Natural killer cell (primary cell): ENCODE data around the gene HK3. TPM values are rescaled to one million over a fixed set of nuclear protein-coding genes. Genes with fewer than 3 reads are reported as not detected.
"Not testable (repeated sequence)": the region's sequence is repeated elsewhere in the genome, so short reads cannot be mapped to it uniquely, and the experiment has no call there.

Experiments used
- ATAC-seq, 3 donors: fragments of 150-1000 bp in 2 of 3; fragments of 200-7000 bp in 1 of 3; cut with Tn5 transposase; 1 replicate in 1 of 3; 2 replicates in 2 of 3; pipeline ENCODE4 v1.10.0; 2021; ENCODE audit warnings: mild to moderate bottlenecking in 2 of 3, moderate library complexity in 2 of 3
- DNase-seq, 2 donors: peaks; one replicate each; pipeline versions ENCODE4 v3.0.0 to v3.0.0-alpha.2; 2013 to 2021; ENCODE audit warnings: mixed read lengths in 1 of 2
- H3K27ac ChIP-seq: one replicate; pipeline ENCODE4 v1.5.1; 2013; ENCODE audit warnings: mild to moderate bottlenecking, low read length
- H3K27me3 ChIP-seq: one replicate; pipeline ENCODE4 v1.6.1; 2013; ENCODE audit warnings: low read length; ENCODE audit not compliant: control insufficient read depth, insufficient read depth
- H3K36me3 ChIP-seq: one replicate; pipeline ENCODE4 v1.6.1; 2013; ENCODE audit warnings: low read length; ENCODE audit not compliant: control insufficient read depth, insufficient read depth
- H3K4me1 ChIP-seq: one replicate; pipeline ENCODE4 v1.6.1; 2013; ENCODE audit warnings: low read length; ENCODE audit not compliant: control insufficient read depth, insufficient read depth
- H3K4me3 ChIP-seq: one replicate; pipeline ENCODE4 v1.5.1; 2013; ENCODE audit warnings: low read length
- H3K9me3 ChIP-seq: one replicate; pipeline ENCODE4 v1.6.1; 2013; ENCODE audit warnings: low read length; ENCODE audit not compliant: control insufficient read depth, insufficient read depth
- H3K27ac Mint-ChIP-seq, 2 donors: one replicate each; pipeline ENCODE4 v1.8.0; 2022; ENCODE audit warnings: mild to moderate bottlenecking in 2 of 2, mixed read lengths in 2 of 2, moderate library complexity in 1 of 2
- H3K27me3 Mint-ChIP-seq, 2 donors: one replicate each; pipeline ENCODE4 v1.8.0; 2022; ENCODE audit warnings: low read depth in 2 of 2, mixed read lengths in 2 of 2
- H3K36me3 Mint-ChIP-seq: one replicate; pipeline ENCODE4 v1.8.0; 2022; ENCODE audit warnings: mixed read lengths
- H3K4me1 Mint-ChIP-seq, 2 donors: one replicate each; pipeline ENCODE4 v1.8.0; 2022; ENCODE audit warnings: mixed read lengths in 2 of 2
- H3K4me3 Mint-ChIP-seq: one replicate; pipeline ENCODE4 v1.8.0; 2022; ENCODE audit warnings: mild to moderate bottlenecking, moderate library complexity, mixed read lengths
- H3K9me3 Mint-ChIP-seq, 2 donors: one replicate each; pipeline ENCODE4 v1.8.0; 2022; ENCODE audit warnings: mixed read lengths in 2 of 2
- CTCF ChIP-seq: fragments of 200-600 bp; IDR thresholded peaks from one replicate; pipeline ENCODE4 v1.8.0; 2022; ENCODE audit warnings: antibody characterized with exemption
- WGBS: methylation state at CpG from one replicate; pipeline ENCODE4 v1.1.7; 2013; ENCODE audit warnings: missing lambda C conversion rate; ENCODE audit not compliant: insufficient coverage; 5-methylcytosine and 5-hydroxymethylcytosine counted together
- intact Hi-C: fragments of 100-400 bp; cut with micrococcal nuclease; formaldehyde crosslinking; loops from one replicate; pipeline ENCODE4 v1.14.2; 2022
- total RNA-seq, 4 donors: library from RNA; stranded (reverse); fragments of 120-200 nt in 1 of 4; gene quantifications; one replicate each; pipeline versions ENCODE4 v1.2.3 to v1.2.4, GENCODE V29; 2013 to 2022

HK3 gene
- total RNA-seq, 3 donors from 2014 or later (not counting 1 experiment from before 2014, with no cell fraction given), result 6.6 to 56.1 (median 26.2) TPM

- Mint-ChIP-seq H3K36me3 (no peaks in the 10 kb centered on the region), H3K27ac (peak overlapping the region in 1 of 2 donors; percentile 18), H3K4me1 (peaks cover 19 to 37% of the 10 kb centered on the region in 2 donors), H3K9me3 (peaks cover 0 to 6% of the 10 kb centered on the region in 2 donors), H3K27me3 (peaks cover 9 to 13% of the 10 kb centered on the region in 2 donors), H3K4me3 (no peak overlapping the region)
- H3K27me3 ChIP-seq, result peaks cover 10% of the 10 kb centered on the region
- H3K27ac ChIP-seq, result no peak overlapping the region
- intact Hi-C loops, result no loop called here
- H3K9me3 ChIP-seq, result peaks cover 15% of the 10 kb centered on the region
- DNase-seq, result no peak
- TF ChIP-seq CTCF, result no peak
- no peaks in the 10 kb centered on the region for H3K36me3 ChIP-seq
- H3K4me3 ChIP-seq, result no peak overlapping the region
- 75% methylated on average over 17 of the region's 17 CpGs for WGBS
- ATAC-seq, result no peak
- peaks cover 37% of the 10 kb centered on the region for H3K4me1 ChIP-seq
Measured at GRCh38 chr5:176875014-176875550, 24.1 kb downstream of the HK3 start.

- Mint-ChIP-seq H3K27me3 (peaks cover 9 to 13% of the 10 kb centered on the region in 2 donors), H3K9me3 (peaks cover 0 to 6% of the 10 kb centered on the region in 2 donors), H3K4me3 (no peak overlapping the region), H3K27ac (no peak overlapping the region), H3K4me1 (peaks cover 20 to 38% of the 10 kb centered on the region in 2 donors), H3K36me3 (no peaks in the 10 kb centered on the region)
- peaks cover 16% of the 10 kb centered on the region for H3K9me3 ChIP-seq
- H3K27me3 ChIP-seq, result peaks cover 10% of the 10 kb centered on the region
- no peaks in the 10 kb centered on the region for H3K36me3 ChIP-seq
- H3K27ac ChIP-seq, result no peak overlapping the region
- H3K4me3 ChIP-seq, result no peak overlapping the region
- whole genome bisulfite sequencing, result 86% methylated on average over 20 of the region's 20 CpGs
- ATAC-seq, result no peak
- no peak for DNase-seq
- peaks cover 41% of the 10 kb centered on the region for H3K4me1 ChIP-seq
- intact Hi-C loops, result no loop called here
- TF ChIP-seq CTCF, result no peak
Measured at GRCh38 chr5:176874198-176874780, 24.9 kb downstream of the HK3 start.

GRCh38 chr5:176873541-176874172 is 25.5 kb downstream of the HK3 start:
- Mint-ChIP-seq H3K9me3 (peaks cover 0 to 6% of the 10 kb centered on the region in 2 donors), H3K4me3 (peak overlapping the region; percentile 66), H3K4me1 (peaks cover 20 to 43% of the 10 kb centered on the region in 2 donors), H3K27me3 (peaks cover 9 to 13% of the 10 kb centered on the region in 2 donors), H3K27ac (peak overlapping the region; percentile 75 to 85), H3K36me3 (no peaks in the 10 kb centered on the region)
- no peak for ATAC-seq
- Histone ChIP-seq H3K27ac (no peak overlapping the region), H3K27me3 (peaks cover 10% of the 10 kb centered on the region), H3K4me1 (peaks cover 41% of the 10 kb centered on the region), H3K36me3 (no peaks in the 10 kb centered on the region), H3K4me3 (no peak overlapping the region), H3K9me3 (peaks cover 16% of the 10 kb centered on the region)
- intact Hi-C loops, result no loop called here
- TF ChIP-seq CTCF, result no peak
- WGBS, result 78% methylated on average over 16 of the region's 16 CpGs
- DNase-seq, result no peak

GRCh38 chr5:176873011-176873410 is 26.1 kb downstream of the HK3 start:
- peaks cover 16% of the 10 kb centered on the region for H3K9me3 ChIP-seq
- H3K27me3 Mint-ChIP-seq, result peaks cover 9 to 13% of the 10 kb centered on the region in 2 donors
- peaks cover 10% of the 10 kb centered on the region for H3K27me3 ChIP-seq
- H3K36me3 Mint-ChIP-seq, intact Hi-C loops, H3K27ac ChIP-seq, ATAC-seq, H3K36me3 ChIP-seq, H3K9me3 Mint-ChIP-seq, H3K4me3 ChIP-seq: not testable (repeated sequence)
- 57% methylated on average over 2 of the region's 2 CpGs for WGBS
- H3K4me3 Mint-ChIP-seq, result peak overlapping the region; percentile 66
- peaks cover 41% of the 10 kb centered on the region for H3K4me1 ChIP-seq
- H3K4me1 Mint-ChIP-seq, result peaks cover 20 to 43% of the 10 kb centered on the region in 2 donors
- H3K27ac Mint-ChIP-seq, result peak overlapping the region; percentile 75 to 85
- peak in 1 of 2 donors; percentile 10 for DNase-seq

GRCh38 chr5:176872586-176872985 is 26.6 kb downstream of the HK3 start:
- H3K9me3 Mint-ChIP-seq, H3K4me3 Mint-ChIP-seq, H3K36me3 ChIP-seq, DNase-seq, intact Hi-C loops, H3K36me3 Mint-ChIP-seq, H3K27ac ChIP-seq, ATAC-seq, H3K4me3 ChIP-seq: not testable (repeated sequence)
- Mint-ChIP-seq H3K27me3 (peaks cover 9 to 13% of the 10 kb centered on the region in 2 donors), H3K27ac (peak overlapping the region; percentile 75 to 85), H3K4me1 (peaks cover 20 to 43% of the 10 kb centered on the region in 2 donors)
- WGBS, result 0% methylated on average over 2 of the region's 2 CpGs
- Histone ChIP-seq H3K9me3 (peaks cover 16% of the 10 kb centered on the region), H3K4me1 (peaks cover 41% of the 10 kb centered on the region), H3K27me3 (peaks cover 10% of the 10 kb centered on the region)
